AG04449 (cell line): ENCODE data around the gene BLCAP.

Experiments
- CTCF ChIA-PET: fragments of 350-600 bp; formaldehyde crosslinking; extraction: SDS; loops from one replicate; lab custom pipeline; 2021; ENCODE audit warnings: antibody characterized with exemption; lab: Yijun Ruan, JAX
- POLR2A ChIA-PET: fragments of 400-600, 350-600 bp; formaldehyde crosslinking; extraction: SDS; loops from one replicate; lab custom pipeline; 2020; ENCODE audit warnings: antibody characterized with exemption, inconsistent platforms; lab: Yijun Ruan, JAX
- DNase-seq: peaks from one replicate; pipeline ENCODE4 v3.0.0-alpha.2; 2010; ENCODE audit warnings: low read depth, low spot score
- H3K4me3 ChIP-seq: 2 replicates; pipeline ENCODE4 v1.5.1; 2011; ENCODE audit warnings: low read depth, mild to moderate bottlenecking, control low read depth, low read length
- CTCF ChIP-seq: IDR thresholded peaks from one replicate; pipeline ENCODE4 v1.5.1; 2011; ENCODE audit warnings: mild to moderate bottlenecking, moderate library complexity, low read length, control low read depth, inconsistent platforms; ENCODE audit not compliant: insufficient read depth; ENCODE audit errors: missing control alignments

The BLCAP gene

GRCh38 chr20:37481610-37482009, 46.1 kb downstream of the BLCAP start:
- no peak for DNase-seq
- ChIA-PET CTCF (interaction anchor here (0.8 kb wide), 1 partner anchor 279 kb away, joined by 3 read pairs; no protein-coding TSS in a partner anchor), POLR2A (no interaction called here)
- no peak overlapping the region for H3K4me3 ChIP-seq
- no peak for TF ChIP-seq CTCF

GRCh38 chr20:37480919-37481318, 46.8 kb downstream of the BLCAP start:
- no peak for DNase-seq
- ChIA-PET POLR2A (no interaction called here), CTCF (no interaction called here)
- H3K4me3 ChIP-seq: no peak overlapping the region
- no peak for TF ChIP-seq CTCF

GRCh38 chr20:37479925-37480691, 47.6 kb downstream of the BLCAP start:
- ChIA-PET POLR2A (no interaction called here), CTCF (no interaction called here)
- DNase-seq: no peak
- TF ChIP-seq CTCF: no peak
- H3K4me3 ChIP-seq: no peak overlapping the region

- POLR2A ChIA-PET: no interaction called here
- CTCF ChIA-PET: no interaction called here
- no peak for DNase-seq
- no peak for TF ChIP-seq CTCF
- no peak overlapping the region for H3K4me3 ChIP-seq
Observed at GRCh38 chr20:37479266-37479665, 48.4 kb downstream of the BLCAP start.

- POLR2A ChIA-PET: no interaction called here
- TF ChIP-seq CTCF: no peak
- CTCF ChIA-PET: no interaction called here
- H3K4me3 ChIP-seq: no peak overlapping the region
- no peak for DNase-seq
Observed at GRCh38 chr20:37477041-37477440, 50.6 kb downstream of the BLCAP start.

GRCh38 chr20:37475252-37475651, 52.4 kb downstream of the BLCAP start:
- CTCF ChIA-PET: no interaction called here
- POLR2A ChIA-PET: no interaction called here
- TF ChIP-seq CTCF: no peak
- DNase-seq: no peak
- H3K4me3 ChIP-seq: no peak overlapping the region
